Ishikawa (cell line): ENCODE data around the gene CFAP68.

ENCODE experiments used
- CEBPB ChIP-seq: IDR thresholded peaks from 2 replicates; pipeline ENCODE4 v1.6.1; 2012
- EP300 ChIP-seq: IDR thresholded peaks from 2 replicates; pipeline ENCODE4 v1.6.1; 2012; ENCODE audit warnings: borderline replicate concordance
- FOXM1 ChIP-seq: IDR thresholded peaks from 2 replicates; pipeline ENCODE4 v1.6.1; 2012; ENCODE audit warnings: low read depth, borderline replicate concordance
- NFIC ChIP-seq: IDR thresholded peaks from 2 replicates; pipeline ENCODE4 v1.6.1; 2012
- RAD21 ChIP-seq: IDR thresholded peaks from 2 replicates; pipeline ENCODE4 v1.6.1; 2012; ENCODE audit warnings: low read depth
- TAF1 ChIP-seq: IDR thresholded peaks from 2 replicates; pipeline ENCODE4 v1.6.1; 2012; ENCODE audit warnings: low read depth, mild to moderate bottlenecking
- TCF12 ChIP-seq: IDR thresholded peaks from 2 replicates; pipeline ENCODE4 v1.6.1; 2012; ENCODE audit warnings: low read depth
- TEAD4 ChIP-seq: IDR thresholded peaks from 2 replicates; pipeline ENCODE4 v1.6.1; 2012
- USF1 ChIP-seq: IDR thresholded peaks from 2 replicates; pipeline ENCODE4 v1.6.1; 2012
- TF ChIP-seq, protein P1 (sequence below): IDR thresholded peaks from 2 replicates; pipeline ENCODE4 v1.6.1; 2012; ENCODE audit warnings: low read depth, mild to moderate bottlenecking

DNA sequence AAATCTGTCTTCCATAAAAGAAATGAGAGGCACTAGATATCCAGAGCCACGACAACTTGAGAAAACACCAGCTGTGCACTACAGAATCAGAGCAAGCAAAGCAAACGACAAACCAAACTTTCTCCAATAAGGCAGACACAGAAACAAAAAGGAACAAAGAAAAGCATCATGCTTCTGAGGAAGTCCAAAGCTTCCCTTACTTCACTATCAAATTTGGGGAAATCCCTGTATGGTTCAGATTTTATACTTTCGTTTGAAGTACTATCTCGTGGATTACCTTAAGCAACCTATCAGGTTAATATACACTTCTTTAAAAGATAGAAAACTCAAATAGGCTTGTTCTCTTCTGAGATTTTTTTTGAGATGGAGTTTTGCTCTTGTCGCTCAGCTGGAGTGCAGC is 35.7 kb upstream of the CFAP68 start:
- TF ChIP-seq TEAD4 (no peak), RAD21 (no peak), NFIC (no peak), USF1 (no peak), EP300 (no peak), TCF12 (no peak), CEBPB (no peak), TAF1 (no peak), FOXM1 (no peak)
- TF ChIP-seq, protein P1, sequence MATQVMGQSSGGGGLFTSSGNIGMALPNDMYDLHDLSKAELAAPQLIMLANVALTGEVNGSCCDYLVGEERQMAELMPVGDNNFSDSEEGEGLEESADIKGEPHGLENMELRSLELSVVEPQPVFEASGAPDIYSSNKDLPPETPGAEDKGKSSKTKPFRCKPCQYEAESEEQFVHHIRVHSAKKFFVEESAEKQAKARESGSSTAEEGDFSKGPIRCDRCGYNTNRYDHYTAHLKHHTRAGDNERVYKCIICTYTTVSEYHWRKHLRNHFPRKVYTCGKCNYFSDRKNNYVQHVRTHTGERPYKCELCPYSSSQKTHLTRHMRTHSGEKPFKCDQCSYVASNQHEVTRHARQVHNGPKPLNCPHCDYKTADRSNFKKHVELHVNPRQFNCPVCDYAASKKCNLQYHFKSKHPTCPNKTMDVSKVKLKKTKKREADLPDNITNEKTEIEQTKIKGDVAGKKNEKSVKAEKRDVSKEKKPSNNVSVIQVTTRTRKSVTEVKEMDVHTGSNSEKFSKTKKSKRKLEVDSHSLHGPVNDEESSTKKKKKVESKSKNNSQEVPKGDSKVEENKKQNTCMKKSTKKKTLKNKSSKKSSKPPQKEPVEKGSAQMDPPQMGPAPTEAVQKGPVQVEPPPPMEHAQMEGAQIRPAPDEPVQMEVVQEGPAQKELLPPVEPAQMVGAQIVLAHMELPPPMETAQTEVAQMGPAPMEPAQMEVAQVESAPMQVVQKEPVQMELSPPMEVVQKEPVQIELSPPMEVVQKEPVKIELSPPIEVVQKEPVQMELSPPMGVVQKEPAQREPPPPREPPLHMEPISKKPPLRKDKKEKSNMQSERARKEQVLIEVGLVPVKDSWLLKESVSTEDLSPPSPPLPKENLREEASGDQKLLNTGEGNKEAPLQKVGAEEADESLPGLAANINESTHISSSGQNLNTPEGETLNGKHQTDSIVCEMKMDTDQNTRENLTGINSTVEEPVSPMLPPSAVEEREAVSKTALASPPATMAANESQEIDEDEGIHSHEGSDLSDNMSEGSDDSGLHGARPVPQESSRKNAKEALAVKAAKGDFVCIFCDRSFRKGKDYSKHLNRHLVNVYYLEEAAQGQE = no peak
